ENCODE results near the gene ULK4.

DNA sequence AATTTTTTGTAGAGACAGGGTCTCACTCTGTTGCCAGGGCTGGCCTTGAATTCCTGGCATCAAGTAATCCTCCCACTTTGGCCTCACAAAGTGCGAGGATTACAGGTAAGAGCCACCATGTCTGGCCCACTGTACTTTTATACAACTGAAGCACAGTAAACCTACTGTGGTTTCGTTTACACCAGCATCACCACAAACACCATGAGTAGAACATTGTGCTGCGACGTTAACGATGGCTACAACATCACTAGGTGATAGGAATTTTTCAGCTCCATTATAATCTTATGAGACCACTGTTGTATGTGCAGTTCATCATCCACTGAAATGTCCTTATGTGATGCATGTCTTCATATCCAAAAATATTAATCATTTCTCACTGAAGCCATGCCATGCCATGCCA, 750.9 kb downstream of the ULK4 start:
- TF ChIP-seq, protein P1, sequence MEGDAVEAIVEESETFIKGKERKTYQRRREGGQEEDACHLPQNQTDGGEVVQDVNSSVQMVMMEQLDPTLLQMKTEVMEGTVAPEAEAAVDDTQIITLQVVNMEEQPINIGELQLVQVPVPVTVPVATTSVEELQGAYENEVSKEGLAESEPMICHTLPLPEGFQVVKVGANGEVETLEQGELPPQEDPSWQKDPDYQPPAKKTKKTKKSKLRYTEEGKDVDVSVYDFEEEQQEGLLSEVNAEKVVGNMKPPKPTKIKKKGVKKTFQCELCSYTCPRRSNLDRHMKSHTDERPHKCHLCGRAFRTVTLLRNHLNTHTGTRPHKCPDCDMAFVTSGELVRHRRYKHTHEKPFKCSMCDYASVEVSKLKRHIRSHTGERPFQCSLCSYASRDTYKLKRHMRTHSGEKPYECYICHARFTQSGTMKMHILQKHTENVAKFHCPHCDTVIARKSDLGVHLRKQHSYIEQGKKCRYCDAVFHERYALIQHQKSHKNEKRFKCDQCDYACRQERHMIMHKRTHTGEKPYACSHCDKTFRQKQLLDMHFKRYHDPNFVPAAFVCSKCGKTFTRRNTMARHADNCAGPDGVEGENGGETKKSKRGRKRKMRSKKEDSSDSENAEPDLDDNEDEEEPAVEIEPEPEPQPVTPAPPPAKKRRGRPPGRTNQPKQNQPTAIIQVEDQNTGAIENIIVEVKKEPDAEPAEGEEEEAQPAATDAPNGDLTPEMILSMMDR (IDR thresholded peaks at IDR 0.05): no peak
- TF ChIP-seq POLR2A (IDR thresholded peaks at IDR 0.05) (no peak), EP300 (IDR thresholded peaks at IDR 0.05) (no peak)

Data from ovary (tissue), 3 donors.